Gastrocnemius medialis (tissue), 4 donors: Measurements from ENCODE around the gene PPP2R2C.

Experiments
- CTCF ChIP-seq, 5 experiments: fragments of 450-650 bp in 3 of 5; fragments of 200-600 bp in 2 of 5; sonication (generic) in 2 of 5; IDR thresholded peaks in 4 of 5; conservative IDR thresholded peaks in 1 of 5; 1 replicate in 4 of 5; 2 replicates in 1 of 5; pipeline ENCODE4 v1.5.1; 2016 to 2019; ENCODE audit warnings: antibody characterized with exemption in 5 of 5, mild to moderate bottlenecking in 3 of 5, moderate library complexity in 3 of 5
- POLR2A ChIP-seq, 2 donors: fragments of 450-650 bp; IDR thresholded peaks; one replicate each; pipeline ENCODE4 v1.6.1; 2017; ENCODE audit warnings: antibody characterized with exemption in 2 of 2, mild to moderate bottlenecking in 2 of 2, moderate library complexity in 2 of 2

GRCh38 chr4:6430927-6431326, 41.5 kb downstream of the PPP2R2C start:
- TF ChIP-seq CTCF (IDR thresholded peaks at IDR 0.05 in 4 of 5, conservative IDR thresholded peaks at IDR 0.05 in 1 of 5) (no peak), POLR2A (IDR thresholded peaks at IDR 0.05) (no peak)
